K562 (cell line): Measurements from ENCODE around the gene ATP2A2. TPM values are rescaled to one million over a fixed set of nuclear protein-coding genes. Genes with fewer than 3 reads are reported as not detected.

Source experiments
- ARID2 ChIP-seq: fragments of 450-650 bp; IDR thresholded peaks from 2 replicates; pipeline ENCODE4 v1.6.1; 2017; ENCODE audit warnings: antibody characterized with exemption, mild to moderate bottlenecking
- BCOR ChIP-seq: fragments of 450-650 bp; IDR thresholded peaks from 2 replicates; pipeline ENCODE4 v1.6.1; 2016
- HNRNPLL ChIP-seq: fragments of 200-400 bp; formaldehyde crosslinking; IDR thresholded peaks from 2 replicates; pipeline ENCODE4 v1.6.1; 2017; ENCODE audit warnings: low read length, low read depth, mild to moderate bottlenecking; ENCODE audit not compliant: poor library complexity, severe bottlenecking
- POLR2G ChIP-seq: fragments of 200-400 bp; formaldehyde crosslinking; IDR thresholded peaks from 2 replicates; pipeline ENCODE4 v1.6.1; 2017; ENCODE audit warnings: low read depth, mild to moderate bottlenecking, antibody characterized with exemption, low read length, moderate library complexity
- POLR3A ChIP-seq: IDR thresholded peaks from 2 replicates; pipeline ENCODE4 v1.6.1; 2011; ENCODE audit warnings: borderline replicate concordance, mild to moderate bottlenecking, moderate library complexity; ENCODE audit not compliant: insufficient read length, insufficient read depth; ENCODE audit errors: extremely low read depth
- POLR3G ChIP-seq: IDR thresholded peaks from 2 replicates; pipeline ENCODE4 v1.6.1; 2011; ENCODE audit not compliant: insufficient read length, insufficient replicate concordance; ENCODE audit errors: extremely low read depth
- SAFB ChIP-seq: fragments of 200-400 bp; formaldehyde crosslinking; IDR thresholded peaks from 2 replicates; pipeline ENCODE4 v1.6.1; 2017; ENCODE audit warnings: low read depth, low read length, borderline replicate concordance
- SMAD4 ChIP-seq: fragments of 250-450 bp; sonication (Bioruptor Pico); conservative IDR thresholded peaks from 2 replicates; pipeline ENCODE4 v1.8.0; 2021; ENCODE audit warnings: inconsistent platforms, mild to moderate bottlenecking, moderate library complexity
- TAF15 ChIP-seq: fragments of 200-400 bp; formaldehyde crosslinking; IDR thresholded peaks from 2 replicates; pipeline ENCODE4 v1.6.1; 2017; ENCODE audit warnings: mild to moderate bottlenecking, low read depth, low read length, moderate library complexity
- TARDBP ChIP-seq: fragments of 450-650 bp; IDR thresholded peaks from 2 replicates; pipeline ENCODE4 v1.6.1; 2016
- TEAD1 ChIP-seq, 2 experiments: fragments of 450-650 bp in 1 of 2; sonication (generic) in 1 of 2; formaldehyde crosslinking; IDR thresholded peaks; 2 replicates each; pipeline versions ENCODE4 v1.4.0 to v1.8.0; 2020 to 2022; ENCODE audit warnings: mild to moderate bottlenecking in 2 of 2, missing genetic modification reagents in 1 of 2
- TRIM24 ChIP-seq, 2 experiments: fragments of 450-650 bp; IDR thresholded peaks; 2 replicates each; pipeline ENCODE4 v1.6.1; 2016
- ZKSCAN1 ChIP-seq: fragments of 150-350 bp; IDR thresholded peaks from 2 replicates; pipeline ENCODE4 v1.6.1; 2016; ENCODE audit warnings: low read depth, low read length
- ZNF407 ChIP-seq: fragments of 450-650 bp; IDR thresholded peaks from 2 replicates; pipeline ENCODE4 v1.6.1; 2016; ENCODE audit warnings: low read depth
- ZNF431 ChIP-seq: sonication (generic); formaldehyde crosslinking; IDR thresholded peaks from 2 replicates; pipeline ENCODE4 v1.8.0; 2022; ENCODE audit warnings: mild to moderate bottlenecking, missing genetic modification reagents
- ZNF740 ChIP-seq, 3 experiments: fragments of 200-800 bp in 1 of 3; sonication (Bioruptor generic) in 1 of 3; sonication (generic) in 1 of 3; formaldehyde crosslinking in 1 of 3; IDR thresholded peaks; 2 replicates each; pipeline versions ENCODE4 v1.6.1 to v1.8.0; 2016 to 2022; ENCODE audit warnings: mild to moderate bottlenecking in 2 of 3, missing compliant biosample characterization in 2 of 3, missing genetic modification characterization in 2 of 3, missing genetic modification reagents in 1 of 3
- polyA plus RNA-seq, 8 experiments: library from polyadenylated mRNA; depleted of rRNA in 4 of 8; stranded (reverse) in 5 of 8; unstranded in 3 of 8; fragments of >200 nt; fragmentation: Nextera tagmentation in 2 of 8; fragmentation: Illumina TruSeq in 1 of 8; extraction: Ambion mirVana in 2 of 8; extraction: Trizol in 1 of 8; gene quantifications; 2 replicates each; pipeline versions ENCODE4 v1.2.1 to v1.2.3, GENCODE V29; 2011 to 2014; ENCODE audit warnings: inconsistent platforms in 1 of 8, missing spikeins in 1 of 8
- total RNA-seq, 7 experiments: library from RNA; depleted of rRNA in 6 of 7; stranded (reverse); fragments of >200 nt in 6 of 7; fragmentation: Illumina TruSeq in 2 of 7; extraction: Trizol in 2 of 7; gene quantifications; 2 replicates each; pipeline versions ENCODE4 v1.2.1 to v1.2.3, GENCODE V29; 2011 to 2021; ENCODE audit warnings: low replicate concordance in 1 of 7
- TF ChIP-seq, protein P1 (sequence below): fragments of 450-650 bp; IDR thresholded peaks from 2 replicates; pipeline ENCODE4 v1.6.1; 2017; ENCODE audit warnings: antibody characterized with exemption

ATP2A2 gene
- total and polyA plus RNA-seq, 9 of the 15 experiments (the other 6 are each of a cell fraction or from before 2014, with no cell fraction given) = 5.2 to 205 (median 51.6) TPM

DNA sequence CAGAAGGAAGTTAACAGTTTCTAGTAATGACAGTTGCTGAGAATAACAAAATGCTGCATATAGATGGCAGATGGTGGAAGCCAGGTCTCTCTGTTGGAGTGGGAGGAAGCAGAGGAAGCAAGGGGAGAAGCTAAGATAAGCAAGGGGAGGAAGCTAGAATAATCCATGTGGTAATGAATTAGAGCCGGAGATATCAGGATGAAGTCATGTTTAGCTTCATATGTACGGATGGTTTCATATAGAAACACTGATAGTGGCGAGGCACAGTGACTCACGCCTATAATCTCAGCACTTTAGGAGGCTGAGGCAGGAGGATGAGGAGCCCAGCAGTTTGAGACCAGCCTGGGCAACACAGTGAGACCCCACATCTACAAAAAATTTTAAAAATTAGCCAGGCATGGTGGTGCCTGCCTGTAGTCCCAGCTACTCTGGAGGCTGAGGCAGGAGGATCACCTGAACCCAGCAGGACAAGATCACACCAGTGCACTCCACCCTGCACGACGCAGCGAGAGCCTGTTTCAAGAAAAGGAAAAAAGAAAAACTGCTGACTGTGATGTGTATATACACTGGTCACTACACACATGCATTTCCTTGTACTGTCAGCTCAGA lies 73.2 kb downstream of the ATP2A2 start (continued):
- TF ChIP-seq, protein P1, sequence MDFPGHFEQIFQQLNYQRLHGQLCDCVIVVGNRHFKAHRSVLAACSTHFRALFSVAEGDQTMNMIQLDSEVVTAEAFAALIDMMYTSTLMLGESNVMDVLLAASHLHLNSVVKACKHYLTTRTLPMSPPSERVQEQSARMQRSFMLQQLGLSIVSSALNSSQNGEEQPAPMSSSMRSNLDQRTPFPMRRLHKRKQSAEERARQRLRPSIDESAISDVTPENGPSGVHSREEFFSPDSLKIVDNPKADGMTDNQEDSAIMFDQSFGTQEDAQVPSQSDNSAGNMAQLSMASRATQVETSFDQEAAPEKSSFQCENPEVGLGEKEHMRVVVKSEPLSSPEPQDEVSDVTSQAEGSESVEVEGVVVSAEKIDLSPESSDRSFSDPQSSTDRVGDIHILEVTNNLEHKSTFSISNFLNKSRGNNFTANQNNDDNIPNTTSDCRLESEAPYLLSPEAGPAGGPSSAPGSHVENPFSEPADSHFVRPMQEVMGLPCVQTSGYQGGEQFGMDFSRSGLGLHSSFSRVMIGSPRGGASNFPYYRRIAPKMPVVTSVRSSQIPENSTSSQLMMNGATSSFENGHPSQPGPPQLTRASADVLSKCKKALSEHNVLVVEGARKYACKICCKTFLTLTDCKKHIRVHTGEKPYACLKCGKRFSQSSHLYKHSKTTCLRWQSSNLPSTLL = no peak
- TF ChIP-seq ZKSCAN1 (peak; percentile 63), ZNF431 (CRISPR knock-in tag) (no peak), POLR3A (no peak), POLR2G (no peak), SAFB (no peak), HNRNPLL (no peak), TARDBP (no peak), TAF15 (no peak), ARID2 (no peak), SMAD4 (CRISPR knock-in tag) (no peak; the same call in none of the 2 replicates), ZNF740 (CRISPR knock-in tag; IDR thresholded peaks at IDR 0.05) (no peak), ZNF740 (tag; IDR thresholded peaks at IDR 0.05) (no peak), POLR3G (no peak), ZNF407 (no peak), TEAD1 (CRISPR knock-in tag; IDR thresholded peaks at IDR 0.05) (peak in 1 of 2 experiments; percentile 61; a peak in 1 of 4 replicates), BCOR (peak; percentile 97), TRIM24 (IDR thresholded peaks at IDR 0.05) (peak; percentile 96)
